ENCODE measurements around the gene TRIM32. TPM values are rescaled to one million over a fixed set of nuclear protein-coding genes. Genes with fewer than 3 reads are reported as not detected.

TRIM32 gene
- total and polyA plus RNA-seq, 9 donors = 9.3 to 15.4 (median 12.7) TPM

- H3K4me1 ChIP-seq (ENCODE audit: control insufficient read depth, insufficient read depth, low read length) = peaks cover 5% of the 10 kb centered on the region
- WGBS (ENCODE audit: insufficient coverage) = 94% methylated on average over 3 of the region's 3 CpGs
- no peak for DNase-seq
- no peak overlapping the region for H3K27ac ChIP-seq (ENCODE audit: low read length)
- no peaks in the 10 kb centered on the region for H3K9me3 ChIP-seq (replicated peaks; ENCODE audit: control insufficient read depth, low read depth, low read length)
- no peaks in the 10 kb centered on the region for H3K27me3 ChIP-seq (ENCODE audit: control insufficient read depth, insufficient read depth, low read length)
- no peak overlapping the region for H3K4me3 ChIP-seq (ENCODE audit: low read length)
- no peaks in the 10 kb centered on the region for H3K36me3 ChIP-seq (ENCODE audit: control insufficient read depth, insufficient read depth, low read length)
Observed at GRCh38 chr9:116721411-116721810, 34.3 kb downstream of the TRIM32 start.

GRCh38 chr9:116721944-116722343 is 34.8 kb downstream of the TRIM32 start:
- no peak overlapping the region for H3K4me3 ChIP-seq (ENCODE audit: low read length)
- WGBS (ENCODE audit: insufficient coverage) = no CpG with 5 or more reads among the region's 2 CpGs

DNA sequence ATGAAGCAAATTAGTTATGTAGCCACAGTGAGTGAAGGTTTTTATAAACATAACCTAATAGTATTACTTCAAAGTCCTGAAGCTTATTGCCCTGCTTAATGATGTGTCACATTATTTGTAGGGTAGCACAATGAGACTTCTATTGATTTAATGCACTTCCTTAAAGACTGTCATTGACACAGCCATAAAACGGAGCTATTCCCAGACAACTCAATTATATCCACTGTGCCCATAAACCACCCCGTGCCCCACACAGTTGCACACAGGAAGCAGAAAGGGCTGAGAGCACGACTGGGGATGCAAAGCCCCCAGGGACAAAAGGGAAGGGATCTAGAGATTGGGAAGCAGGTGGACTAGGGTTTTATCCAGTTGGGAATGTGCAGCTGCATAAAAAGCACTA is 37.0 kb downstream of the TRIM32 start:
- H3K4me1 ChIP-seq (ENCODE audit: control insufficient read depth, insufficient read depth, low read length) = no peaks in the 10 kb centered on the region
- H3K4me3 ChIP-seq (ENCODE audit: low read length) = no peak overlapping the region
- no peaks in the 10 kb centered on the region for H3K27me3 ChIP-seq (ENCODE audit: control insufficient read depth, insufficient read depth, low read length)
- H3K9me3 ChIP-seq (replicated peaks; ENCODE audit: control insufficient read depth, low read depth, low read length) = no peaks in the 10 kb centered on the region
- no peak overlapping the region for H3K27ac ChIP-seq (ENCODE audit: low read length)
- no peak for DNase-seq
- no peaks in the 10 kb centered on the region for H3K36me3 ChIP-seq (ENCODE audit: control insufficient read depth, insufficient read depth, low read length)
- 0% methylated on average over 1 of the region's 3 CpGs for WGBS (ENCODE audit: insufficient coverage)

More at GRCh38 chr9:116721944-116722343, 34.8 kb downstream of the TRIM32 start:
- no peaks in the 10 kb centered on the region for H3K9me3 ChIP-seq (replicated peaks; ENCODE audit: control insufficient read depth, low read depth, low read length)
- H3K4me1 ChIP-seq (ENCODE audit: control insufficient read depth, insufficient read depth, low read length) = peaks cover 4% of the 10 kb centered on the region
- no peak overlapping the region for H3K27ac ChIP-seq (ENCODE audit: low read length)
- no peaks in the 10 kb centered on the region for H3K36me3 ChIP-seq (ENCODE audit: control insufficient read depth, insufficient read depth, low read length)
- no peak for DNase-seq
- no peaks in the 10 kb centered on the region for H3K27me3 ChIP-seq (ENCODE audit: control insufficient read depth, insufficient read depth, low read length)

DNA sequence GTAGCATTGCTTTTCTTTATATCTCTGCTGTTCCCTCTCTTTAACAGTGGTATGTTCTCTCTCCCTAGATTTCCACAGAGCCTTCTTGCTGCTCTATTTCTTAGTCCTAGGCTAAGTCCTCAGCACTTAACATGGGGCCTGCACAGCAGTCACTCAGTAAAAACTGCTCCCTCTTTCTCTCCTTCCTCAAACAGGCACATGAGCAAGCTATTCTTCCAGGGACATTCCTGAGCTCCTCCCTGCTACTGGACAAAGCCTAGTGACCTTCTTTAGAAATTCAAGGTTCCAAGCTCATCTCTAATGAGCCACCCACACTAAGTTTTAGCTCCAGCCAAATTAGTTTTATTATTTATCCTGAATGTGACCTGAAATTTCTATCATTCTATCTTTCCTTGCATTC is 39.5 kb downstream of the TRIM32 start:
- no peak for DNase-seq
- Histone ChIP-seq H3K4me3 (ENCODE audit: low read length) (no peak overlapping the region), H3K4me1 (ENCODE audit: control insufficient read depth, insufficient read depth, low read length) (no peaks in the 10 kb centered on the region), H3K27ac (ENCODE audit: low read length) (no peak overlapping the region), H3K36me3 (ENCODE audit: control insufficient read depth, insufficient read depth, low read length) (no peaks in the 10 kb centered on the region), H3K9me3 (replicated peaks; ENCODE audit: control insufficient read depth, low read depth, low read length) (no peaks in the 10 kb centered on the region), H3K27me3 (ENCODE audit: control insufficient read depth, insufficient read depth, low read length) (no peaks in the 10 kb centered on the region)

DNA sequence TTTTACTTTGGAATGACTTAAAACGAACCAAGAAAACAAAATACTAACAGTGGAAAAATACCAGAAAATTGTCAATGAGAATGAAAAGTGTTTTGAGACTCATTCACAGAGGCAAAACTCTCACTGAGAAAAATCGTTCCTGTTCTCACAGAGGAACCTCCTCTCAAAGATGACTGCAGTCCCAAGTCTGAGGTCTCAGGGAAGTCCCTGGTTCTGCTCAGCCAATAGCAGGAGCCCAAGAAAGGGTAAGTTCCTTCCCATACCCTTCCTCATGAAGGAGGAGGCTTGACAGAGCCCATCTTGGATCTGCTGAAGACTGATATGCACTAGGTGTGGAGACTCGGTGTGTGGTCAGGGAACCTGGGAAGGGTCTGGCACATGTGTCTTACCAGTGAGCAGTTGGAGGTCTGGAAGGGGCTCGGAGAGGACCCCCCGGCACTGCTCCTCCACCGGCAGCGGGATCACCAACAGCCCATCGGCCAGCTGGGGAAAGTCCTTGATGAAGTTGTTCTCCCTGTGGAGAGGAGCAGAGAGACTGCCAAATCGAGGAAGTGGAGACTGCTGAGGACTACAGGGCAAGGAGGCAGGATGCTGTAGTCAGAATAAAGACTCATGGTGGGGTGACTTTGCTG is 46.0 kb downstream of the TRIM32 start:
- 71% methylated on average over 8 of the region's 9 CpGs for WGBS (ENCODE audit: insufficient coverage)
- H3K4me3 ChIP-seq (ENCODE audit: low read length) = no peak overlapping the region
- no peak for DNase-seq
- no peaks in the 10 kb centered on the region for H3K4me1 ChIP-seq (ENCODE audit: control insufficient read depth, insufficient read depth, low read length)
- no peaks in the 10 kb centered on the region for H3K27me3 ChIP-seq (ENCODE audit: control insufficient read depth, insufficient read depth, low read length)
- no peak overlapping the region for H3K27ac ChIP-seq (ENCODE audit: low read length)
- H3K9me3 ChIP-seq (replicated peaks; ENCODE audit: control insufficient read depth, low read depth, low read length) = no peaks in the 10 kb centered on the region
- H3K36me3 ChIP-seq (ENCODE audit: control insufficient read depth, insufficient read depth, low read length) = no peaks in the 10 kb centered on the region

DNA sequence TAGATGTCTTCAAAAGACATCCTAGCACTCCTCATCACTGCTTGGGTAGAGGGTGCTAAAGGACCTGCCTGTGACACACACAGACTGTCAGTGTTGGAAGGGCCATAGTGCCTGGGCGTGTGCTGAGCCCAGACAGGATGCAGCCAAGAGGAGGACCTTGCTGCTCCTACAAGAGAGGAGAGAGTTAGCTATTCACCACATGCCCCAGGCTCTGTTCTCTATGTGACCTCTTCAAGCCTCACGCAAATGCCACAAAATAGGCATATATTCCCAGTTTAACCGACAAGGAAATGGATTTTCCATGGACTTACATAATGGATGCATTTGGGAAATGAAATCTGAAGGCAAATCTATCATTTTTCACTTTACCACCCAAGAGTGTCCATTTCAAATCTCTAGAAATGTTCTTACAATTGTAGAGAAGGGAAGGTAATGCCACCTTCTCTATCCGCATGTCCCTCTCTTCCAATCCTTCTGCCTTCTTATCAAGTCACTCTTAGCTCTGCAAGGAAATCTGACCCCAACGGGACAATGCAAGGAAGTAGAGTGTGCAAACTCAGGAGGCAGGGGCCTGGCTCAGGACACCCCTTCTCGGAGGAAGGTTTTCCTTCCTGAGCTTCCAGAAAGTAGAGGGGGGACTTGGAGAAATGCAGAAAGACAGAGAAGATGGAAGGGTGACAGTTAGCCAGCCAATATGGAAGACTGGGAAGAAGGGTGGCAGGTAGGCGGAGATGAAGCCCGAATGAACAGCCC is 49.5 kb downstream of the TRIM32 start:
- no peaks in the 10 kb centered on the region for H3K4me1 ChIP-seq (ENCODE audit: control insufficient read depth, insufficient read depth, low read length)
- H3K36me3 ChIP-seq (ENCODE audit: control insufficient read depth, insufficient read depth, low read length) = no peaks in the 10 kb centered on the region
- WGBS (ENCODE audit: insufficient coverage) = 28% methylated on average over 4 of the region's 8 CpGs
- H3K27ac ChIP-seq (ENCODE audit: low read length) = no peak overlapping the region
- no peak overlapping the region for H3K4me3 ChIP-seq (ENCODE audit: low read length)
- H3K9me3 ChIP-seq (replicated peaks; ENCODE audit: control insufficient read depth, low read depth, low read length) = no peaks in the 10 kb centered on the region
- DNase-seq = no peak
- H3K27me3 ChIP-seq (ENCODE audit: control insufficient read depth, insufficient read depth, low read length) = no peaks in the 10 kb centered on the region

DNA sequence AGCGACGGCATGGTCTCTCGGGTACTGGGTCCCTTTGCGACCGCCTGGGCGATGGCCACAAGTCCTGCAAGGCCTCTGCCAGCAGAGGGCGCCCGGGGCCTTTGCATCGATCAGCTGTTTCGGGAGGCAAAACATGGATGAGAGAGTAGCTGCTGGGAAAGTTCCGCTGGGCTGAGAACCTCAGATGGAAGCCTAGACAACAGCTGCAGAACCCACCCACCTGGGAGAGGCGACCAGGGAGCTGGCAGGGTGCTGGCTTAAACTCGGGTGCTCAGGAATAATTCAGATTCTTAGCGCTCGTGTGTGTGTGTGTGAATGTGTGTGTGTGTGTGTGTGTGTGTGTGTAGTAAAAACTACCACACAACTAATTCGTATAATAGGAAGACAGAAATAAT is 50.0 kb downstream of the TRIM32 start:
- Histone ChIP-seq H3K27ac (ENCODE audit: low read length) (no peak overlapping the region), H3K9me3 (replicated peaks; ENCODE audit: control insufficient read depth, low read depth, low read length) (no peaks in the 10 kb centered on the region), H3K4me1 (ENCODE audit: control insufficient read depth, insufficient read depth, low read length) (no peaks in the 10 kb centered on the region), H3K36me3 (ENCODE audit: control insufficient read depth, insufficient read depth, low read length) (no peaks in the 10 kb centered on the region), H3K27me3 (ENCODE audit: control insufficient read depth, insufficient read depth, low read length) (no peaks in the 10 kb centered on the region), H3K4me3 (ENCODE audit: low read length) (no peak overlapping the region)
- DNase-seq = peak; percentile 58
- WGBS (ENCODE audit: insufficient coverage) = 12% methylated on average over 8 of the region's 16 CpGs

GRCh38 chr9:116741086-116741740 is 54.1 kb downstream of the TRIM32 start:
- WGBS (ENCODE audit: insufficient coverage) = 100% methylated on average over 1 of the region's 3 CpGs
- no peaks in the 10 kb centered on the region for H3K9me3 ChIP-seq (replicated peaks; ENCODE audit: control insufficient read depth, low read depth, low read length)
- no peak overlapping the region for H3K27ac ChIP-seq (ENCODE audit: low read length)
- no peaks in the 10 kb centered on the region for H3K27me3 ChIP-seq (ENCODE audit: control insufficient read depth, insufficient read depth, low read length)
- no peaks in the 10 kb centered on the region for H3K36me3 ChIP-seq (ENCODE audit: control insufficient read depth, insufficient read depth, low read length)
- DNase-seq = no peak
- H3K4me1 ChIP-seq (ENCODE audit: control insufficient read depth, insufficient read depth, low read length) = no peaks in the 10 kb centered on the region
- H3K4me3 ChIP-seq (ENCODE audit: low read length) = no peak overlapping the region

DNA sequence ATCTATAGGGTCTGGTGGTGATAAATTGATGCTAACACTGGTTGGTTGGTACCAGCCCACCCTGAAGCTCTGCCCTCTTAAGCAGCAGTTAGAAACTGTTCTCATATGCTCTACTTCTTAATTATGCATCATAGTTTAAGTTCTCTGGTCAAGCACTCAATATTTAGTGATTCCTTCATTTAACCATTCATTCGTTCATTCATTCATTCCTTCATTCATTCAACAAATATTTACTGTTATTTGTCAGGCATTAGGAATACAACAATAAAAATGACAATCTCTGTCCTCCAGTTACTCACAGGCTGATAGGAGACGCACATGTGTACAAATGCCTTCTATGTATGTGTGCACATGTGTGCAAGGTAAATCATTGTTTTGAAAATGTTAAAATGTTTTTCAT is 54.6 kb downstream of the TRIM32 start:
- Histone ChIP-seq H3K4me3 (ENCODE audit: low read length) (no peak overlapping the region), H3K9me3 (replicated peaks; ENCODE audit: control insufficient read depth, low read depth, low read length) (no peaks in the 10 kb centered on the region), H3K36me3 (ENCODE audit: control insufficient read depth, insufficient read depth, low read length) (no peaks in the 10 kb centered on the region), H3K27me3 (ENCODE audit: control insufficient read depth, insufficient read depth, low read length) (no peaks in the 10 kb centered on the region), H3K4me1 (ENCODE audit: control insufficient read depth, insufficient read depth, low read length) (no peaks in the 10 kb centered on the region), H3K27ac (ENCODE audit: low read length) (no peak overlapping the region)
- DNase-seq = no peak
- no CpG with 5 or more reads among the region's 2 CpGs for WGBS (ENCODE audit: insufficient coverage)

- WGBS (ENCODE audit: insufficient coverage) = no CpG with 5 or more reads among the region's 3 CpGs
- no peak overlapping the region for H3K27ac ChIP-seq (ENCODE audit: low read length)
- H3K4me3 ChIP-seq (ENCODE audit: low read length) = no peak overlapping the region
- H3K9me3 ChIP-seq (replicated peaks; ENCODE audit: control insufficient read depth, low read depth, low read length) = no peaks in the 10 kb centered on the region
- DNase-seq = no peak
- H3K27me3 ChIP-seq (ENCODE audit: control insufficient read depth, insufficient read depth, low read length) = no peaks in the 10 kb centered on the region
- H3K36me3 ChIP-seq (ENCODE audit: control insufficient read depth, insufficient read depth, low read length) = no peaks in the 10 kb centered on the region
- H3K4me1 ChIP-seq (ENCODE audit: control insufficient read depth, insufficient read depth, low read length) = no peaks in the 10 kb centered on the region
Observed at GRCh38 chr9:116749176-116749575, 62.1 kb downstream of the TRIM32 start.

Data from muscle of leg (tissue), 11 donors.